Neural progenitor cell (in vitro differentiated cells): ENCODE results near the gene COL5A3. TPM values are rescaled to one million over a fixed set of nuclear protein-coding genes. Genes with fewer than 3 reads are reported as not detected.
A peak's percentile ranks its signal among the peaks of the same experiment; 100 is the strongest.

Source experiments
- DNase-seq: peaks from one replicate; pipeline ENCODE4 v3.0.0-alpha.2; 2016; ENCODE audit warnings: low spot score
- H2AFZ ChIP-seq: fragments of 200-600 bp; sonication (generic); replicated peaks from 2 replicates; pipeline ENCODE4 v1.6.1; 2016; ENCODE audit warnings: antibody characterized with exemption
- H3F3A ChIP-seq: fragments of 200-600 bp; sonication (generic); 2 replicates; pipeline ENCODE4 v1.6.1; 2016; ENCODE audit warnings: antibody characterized with exemption, low read depth
- H3K27ac ChIP-seq: fragments of 200-600 bp; sonication (generic); 2 replicates; pipeline ENCODE4 v1.5.1; 2016; ENCODE audit warnings: mild to moderate bottlenecking
- H3K27me3 ChIP-seq: fragments of 200-600 bp; sonication (generic); 2 replicates; pipeline ENCODE4 v1.6.1; 2016; ENCODE audit warnings: mild to moderate bottlenecking, moderate library complexity
- H3K36me3 ChIP-seq: fragments of 200-600 bp; sonication (generic); 2 replicates; pipeline ENCODE4 v1.5.1; 2016
- H3K4me1 ChIP-seq: fragments of 200-600 bp; sonication (generic); 2 replicates; pipeline ENCODE4 v1.6.1; 2016; ENCODE audit warnings: mixed run types
- H3K4me2 ChIP-seq: fragments of 200-600 bp; sonication (generic); 2 replicates; pipeline ENCODE4 v1.6.1; 2016
- H3K4me3 ChIP-seq: fragments of 200-600 bp; sonication (generic); 2 replicates; pipeline ENCODE4 v1.5.1; 2016
- H3K79me2 ChIP-seq: fragments of 200-600 bp; sonication (generic); 2 replicates; pipeline ENCODE4 v1.6.1; 2016; ENCODE audit warnings: low read depth
- H3K9ac ChIP-seq: fragments of 200-600 bp; sonication (generic); 2 replicates; pipeline ENCODE4 v1.6.1; 2016
- H3K9me3 ChIP-seq: fragments of 200-600 bp; sonication (generic); 2 replicates; pipeline ENCODE4 v1.5.1; 2016; ENCODE audit warnings: low read depth
- H4K20me1 ChIP-seq: fragments of 200-600 bp; sonication (generic); 2 replicates; pipeline ENCODE4 v1.6.1; 2016; ENCODE audit warnings: low read depth
- H3K27ac Mint-ChIP-seq: 3 replicates; pipeline ENCODE4 v1.8.0; 2021; ENCODE audit warnings: mixed read lengths
- H3K27me3 Mint-ChIP-seq: 2 replicates; pipeline ENCODE4 v1.8.0; 2022; ENCODE audit warnings: low read depth, mild to moderate bottlenecking, inconsistent platforms, moderate library complexity, mixed read lengths; ENCODE audit not compliant: insufficient read depth
- H3K36me3 Mint-ChIP-seq: 3 replicates; pipeline ENCODE4 v1.8.0; 2021; ENCODE audit warnings: mixed read lengths
- H3K4me1 Mint-ChIP-seq: 3 replicates; pipeline ENCODE4 v1.8.0; 2021; ENCODE audit warnings: mixed read lengths
- H3K4me3 Mint-ChIP-seq: 3 replicates; pipeline ENCODE4 v1.8.0; 2021; ENCODE audit warnings: mild to moderate bottlenecking, moderate library complexity, mixed read lengths
- H3K9me3 Mint-ChIP-seq: 3 replicates; pipeline ENCODE4 v1.8.0; 2020; ENCODE audit warnings: mixed read lengths
- EZH2 ChIP-seq: fragments of 200-600 bp; sonication (generic); IDR thresholded peaks from 2 replicates; pipeline ENCODE4 v1.6.1; 2017; ENCODE audit warnings: antibody characterized with exemption, mild to moderate bottlenecking, moderate library complexity
- EZH2phosphoT487 ChIP-seq: fragments of 200-600 bp; sonication (generic); IDR thresholded peaks from 2 replicates; pipeline ENCODE4 v1.6.1; 2017; ENCODE audit warnings: antibody characterized with exemption
- microRNA-seq: library from miRNA; unstranded; fragments of <30 nt; microRNA quantifications from one replicate; pipeline ENCODE4, GENCODE V29; 2016
- small RNA-seq: library from RNA; depleted of rRNA; stranded (forward); fragments of <200 nt; gene quantifications from one replicate; pipeline ENCODE3, GENCODE V24; 2015
- total RNA-seq: library from RNA; depleted of rRNA; stranded (reverse); fragments of >200 nt; gene quantifications from 2 replicates; pipeline ENCODE4 v1.2.3, GENCODE V29; 2015; ENCODE audit warnings: low replicate concordance
- TF ChIP-seq, protein P1 (sequence below): fragments of 200-600 bp; sonication (generic); IDR thresholded peaks from 2 replicates; pipeline ENCODE4 v1.5.1; 2017; ENCODE audit warnings: antibody characterized with exemption, mild to moderate bottlenecking

Gene COL5A3
- total RNA-seq, 1 donor from 2014 or later, result not detected

DNA sequence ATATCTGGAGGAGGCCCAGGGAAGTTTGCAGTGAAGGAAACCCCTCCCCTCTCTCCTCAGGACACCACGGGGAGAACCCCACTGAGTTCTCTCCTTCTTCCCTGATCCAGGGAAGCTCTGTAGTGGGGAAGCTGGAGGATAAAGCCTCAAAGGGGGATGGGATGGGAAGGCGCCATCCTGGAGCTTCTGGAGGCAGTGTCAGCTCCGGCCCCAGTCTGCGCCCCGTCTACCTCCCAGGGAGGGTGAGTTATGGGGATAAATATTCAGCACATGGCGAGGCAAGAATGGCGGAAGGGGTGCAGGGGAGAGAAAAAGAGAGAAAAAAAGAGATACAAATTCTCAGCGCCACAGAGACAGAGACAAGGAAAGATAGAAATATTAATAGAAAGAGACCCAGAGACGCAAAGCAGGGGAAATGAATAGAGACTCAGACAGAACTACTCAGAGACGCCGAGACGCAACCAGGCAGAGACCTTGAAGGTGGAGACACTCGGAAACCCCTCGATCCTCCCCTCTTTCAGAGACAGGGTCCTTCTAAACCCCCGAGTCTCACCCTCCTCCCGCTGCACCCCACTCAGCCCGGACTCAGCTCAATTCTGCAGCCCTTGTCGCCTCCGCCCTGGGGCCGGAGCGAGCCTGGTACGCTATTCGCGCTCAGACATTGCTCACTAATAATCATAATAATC lies 97.6 kb downstream of the COL5A3 start:
- H3K9me3 ChIP-seq, result no peaks in the 10 kb centered on the region
- H4K20me1 ChIP-seq, result peaks cover 15% of the 10 kb centered on the region
- H3F3A ChIP-seq, result no peaks in the 10 kb centered on the region
- H3K4me3 ChIP-seq, result peak overlapping the region; percentile 66
- no peaks in the 10 kb centered on the region for H3K9me3 Mint-ChIP-seq
- no peaks in the 10 kb centered on the region for H3K79me2 ChIP-seq
- peaks cover 41% of the 10 kb centered on the region for H3K27me3 ChIP-seq
- H3K9ac ChIP-seq, result no peak overlapping the region
- peak overlapping the region; percentile 100 for H3K4me2 ChIP-seq
- no peak overlapping the region for H3K27ac Mint-ChIP-seq
- peaks cover 15% of the 10 kb centered on the region for H3K4me1 Mint-ChIP-seq
- no peak overlapping the region for H2AFZ ChIP-seq
- DNase-seq, result no peak
- H3K27ac ChIP-seq, result no peak overlapping the region
- TF ChIP-seq, protein P1, sequence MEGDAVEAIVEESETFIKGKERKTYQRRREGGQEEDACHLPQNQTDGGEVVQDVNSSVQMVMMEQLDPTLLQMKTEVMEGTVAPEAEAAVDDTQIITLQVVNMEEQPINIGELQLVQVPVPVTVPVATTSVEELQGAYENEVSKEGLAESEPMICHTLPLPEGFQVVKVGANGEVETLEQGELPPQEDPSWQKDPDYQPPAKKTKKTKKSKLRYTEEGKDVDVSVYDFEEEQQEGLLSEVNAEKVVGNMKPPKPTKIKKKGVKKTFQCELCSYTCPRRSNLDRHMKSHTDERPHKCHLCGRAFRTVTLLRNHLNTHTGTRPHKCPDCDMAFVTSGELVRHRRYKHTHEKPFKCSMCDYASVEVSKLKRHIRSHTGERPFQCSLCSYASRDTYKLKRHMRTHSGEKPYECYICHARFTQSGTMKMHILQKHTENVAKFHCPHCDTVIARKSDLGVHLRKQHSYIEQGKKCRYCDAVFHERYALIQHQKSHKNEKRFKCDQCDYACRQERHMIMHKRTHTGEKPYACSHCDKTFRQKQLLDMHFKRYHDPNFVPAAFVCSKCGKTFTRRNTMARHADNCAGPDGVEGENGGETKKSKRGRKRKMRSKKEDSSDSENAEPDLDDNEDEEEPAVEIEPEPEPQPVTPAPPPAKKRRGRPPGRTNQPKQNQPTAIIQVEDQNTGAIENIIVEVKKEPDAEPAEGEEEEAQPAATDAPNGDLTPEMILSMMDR, result no peak
- TF ChIP-seq EZH2, result peak; percentile 67
- H3K36me3 Mint-ChIP-seq, result no peaks in the 10 kb centered on the region
- peaks cover 9% of the 10 kb centered on the region for H3K27me3 Mint-ChIP-seq
- H3K4me3 Mint-ChIP-seq, result no peak overlapping the region
- no peaks in the 10 kb centered on the region for H3K36me3 ChIP-seq
- H3K4me1 ChIP-seq, result peaks cover 6% of the 10 kb centered on the region

DNA sequence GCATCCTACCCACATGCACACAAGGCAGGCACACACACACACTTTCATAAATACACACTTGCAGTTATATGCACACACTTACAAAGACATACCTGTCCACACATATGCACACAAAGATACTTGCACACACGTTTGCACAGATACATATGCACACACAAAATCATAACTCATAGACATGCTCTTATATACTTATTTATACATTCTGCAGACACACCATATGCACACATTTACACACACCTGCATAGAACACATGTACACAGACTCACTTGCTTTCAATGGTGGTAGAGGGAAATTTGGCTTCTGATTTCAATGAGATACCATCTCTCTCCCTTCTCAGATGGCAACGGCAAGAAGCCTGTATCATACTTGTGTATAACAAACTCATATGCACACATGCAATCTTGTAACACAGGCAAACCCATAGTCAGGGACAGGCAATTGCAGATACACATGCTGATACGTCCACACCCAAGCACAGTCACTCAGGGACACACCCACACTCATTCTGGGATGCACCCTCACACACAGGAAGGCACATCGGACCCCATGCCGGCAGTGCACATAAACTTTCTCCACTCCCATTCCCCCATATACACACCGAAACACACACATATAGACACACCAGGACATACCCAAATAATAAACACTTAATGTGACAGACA lies 98.6 kb downstream of the COL5A3 start:
- no peak for DNase-seq
- H3K27me3 Mint-ChIP-seq, result peaks cover 9% of the 10 kb centered on the region
- no peak overlapping the region for H3K4me2 ChIP-seq

DNA sequence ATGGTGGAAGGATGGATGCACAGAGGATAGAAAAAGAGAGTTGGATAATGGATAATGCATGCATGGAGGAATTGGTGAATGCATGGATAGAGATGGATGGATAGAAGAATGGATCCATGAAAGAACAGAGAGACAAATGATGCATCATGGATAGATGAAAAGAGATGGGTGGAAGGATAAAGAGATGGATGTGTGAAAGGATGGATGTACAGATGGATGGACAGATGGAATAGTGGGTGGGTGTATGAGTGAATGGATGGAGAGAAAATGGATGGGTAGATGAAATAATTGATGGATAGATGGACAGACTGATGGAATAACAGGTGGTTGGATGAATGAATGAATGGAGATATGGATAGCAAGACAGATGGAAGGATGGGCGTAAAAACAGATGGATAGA lies 99.7 kb downstream of the COL5A3 start:
- no peak for TF ChIP-seq EZH2
- no peak for TF ChIP-seq EZH2phosphoT487
- H3K9me3 ChIP-seq, result no peaks in the 10 kb centered on the region
- H4K20me1 ChIP-seq, result peaks cover 15% of the 10 kb centered on the region
- no peaks in the 10 kb centered on the region for H3K9me3 Mint-ChIP-seq
- H3K4me1 Mint-ChIP-seq, result peaks cover 9% of the 10 kb centered on the region
- no peak overlapping the region for H3K9ac ChIP-seq
- no peak overlapping the region for H3K27ac ChIP-seq
- no peak overlapping the region for H3K27ac Mint-ChIP-seq
- H3K27me3 ChIP-seq, result peaks cover 41% of the 10 kb centered on the region
- no peak overlapping the region for H3K4me3 Mint-ChIP-seq
- no peak overlapping the region for H2AFZ ChIP-seq
- H3K4me1 ChIP-seq, result peaks cover 14% of the 10 kb centered on the region
- no peaks in the 10 kb centered on the region for H3K79me2 ChIP-seq
- H3K4me3 ChIP-seq, result no peak overlapping the region
- H3K4me2 ChIP-seq, result no peak overlapping the region
- no peaks in the 10 kb centered on the region for H3K36me3 ChIP-seq
- peaks cover 3% of the 10 kb centered on the region for H3F3A ChIP-seq
- no peaks in the 10 kb centered on the region for H3K36me3 Mint-ChIP-seq
- peaks cover 9% of the 10 kb centered on the region for H3K27me3 Mint-ChIP-seq
- no peak for DNase-seq

More for the DNA sequence above, 98.6 kb downstream of the COL5A3 start:
- peaks cover 8% of the 10 kb centered on the region for H3K4me1 Mint-ChIP-seq
- H3K4me3 Mint-ChIP-seq, result no peak overlapping the region
- Histone ChIP-seq H3K4me3 (no peak overlapping the region), H3K79me2 (no peaks in the 10 kb centered on the region), H3K27ac (no peak overlapping the region), H2AFZ (no peak overlapping the region), H3F3A (no peaks in the 10 kb centered on the region), H3K4me1 (peaks cover 8% of the 10 kb centered on the region), H3K9me3 (no peaks in the 10 kb centered on the region), H3K9ac (no peak overlapping the region), H3K36me3 (no peaks in the 10 kb centered on the region), H4K20me1 (peaks cover 15% of the 10 kb centered on the region), H3K27me3 (peaks cover 41% of the 10 kb centered on the region)
- TF ChIP-seq, protein P1, result no peak
- TF ChIP-seq EZH2, result no peak
- no peaks in the 10 kb centered on the region for H3K9me3 Mint-ChIP-seq
- no peaks in the 10 kb centered on the region for H3K36me3 Mint-ChIP-seq
- no peak overlapping the region for H3K27ac Mint-ChIP-seq

Small RNAs within 50 kb of the gene (microRNA-seq; reads per million reads assigned to microRNA genes)
- gene MIR5589, result not detected

Small RNAs within 50 kb of the gene (small RNA-seq; reads per million reads assigned to genes)
- gene MIR5589, result not detected

Other genes with a start within 250 kb of the COL5A3 start
- gene ZNF846, start 241.8 kb downstream of the COL5A3 start, total RNA-seq, result 13.1 and 18.0 TPM in 2 replicates
- gene FBXL12, start 191.4 kb downstream of the COL5A3 start, total RNA-seq, result 9.9 and 27.3 TPM in 2 replicates
- 628 and 652 TPM in 2 replicates for gene UBL5, start 182.6 kb downstream of the COL5A3 start, total RNA-seq
- gene PIN1, start 175.2 kb downstream of the COL5A3 start, total RNA-seq, result 43.4 and 141 TPM in 2 replicates
- gene OLFM2, start 74.0 kb downstream of the COL5A3 start, total RNA-seq, result 11.4 and 26.4 TPM in 2 replicates
- not detected in 2 replicates for gene RDH8, start 3.0 kb upstream of the COL5A3 start, total RNA-seq
- 0.15 and 2.0 TPM in 2 replicates for gene SHFL, start 75.8 kb upstream of the COL5A3 start, total RNA-seq
- gene ANGPTL6, start 92.2 kb upstream of the COL5A3 start, total RNA-seq, result 0.09 TPM in 1 of 2 replicates, not detected in the other
- 6.6 and 23.3 TPM in 2 replicates for gene PPAN, start 95.9 kb upstream of the COL5A3 start, total RNA-seq
- 2.2 TPM in 1 of 2 replicates, not detected in the other for gene P2RY11, start 101.2 kb upstream of the COL5A3 start, total RNA-seq
- 170 and 215 TPM in 2 replicates for gene EIF3G, start 109.4 kb upstream of the COL5A3 start, total RNA-seq
- 203 and 204 TPM in 2 replicates for gene DNMT1, start 184.4 kb upstream of the COL5A3 start, total RNA-seq
- 8.5 and 18.8 TPM in 2 replicates for gene S1PR2, start 220.8 kb upstream of the COL5A3 start, total RNA-seq
- gene MRPL4, start 241.7 kb upstream of the COL5A3 start, total RNA-seq, result 22.5 and 57.4 TPM in 2 replicates